SJCRH30 (cell line): Measurements from ENCODE around the gene WBP11. TPM values are rescaled to one million over a fixed set of nuclear protein-coding genes. Genes with fewer than 3 reads are reported as not detected.
"Not testable (repeated sequence)": the region's sequence is repeated elsewhere in the genome, so short reads cannot be mapped to it uniquely, and the experiment has no call there.

Experiments used
- DNase-seq, 2 experiments: peaks; one replicate each; pipeline ENCODE4 v3.0.0-alpha.2; 2015 to 2020
- H3K27ac ChIP-seq: fragments of 250-450 bp; sonication (Bioruptor Pico); 2 replicates; pipeline ENCODE4 v1.5.1; 2020; ENCODE audit warnings: mild to moderate bottlenecking, moderate library complexity
- H3K27me3 ChIP-seq: fragments of 250-450 bp; sonication (Bioruptor Pico); 2 replicates; pipeline ENCODE4 v1.5.1; 2020; ENCODE audit warnings: mild to moderate bottlenecking, moderate library complexity
- H3K36me3 ChIP-seq: fragments of 250-450 bp; sonication (Bioruptor Pico); 2 replicates; pipeline ENCODE4 v1.5.1; 2020; ENCODE audit warnings: mild to moderate bottlenecking, moderate library complexity
- H3K4me1 ChIP-seq: fragments of 250-450 bp; sonication (Bioruptor Pico); 2 replicates; pipeline ENCODE4 v1.5.1; 2020; ENCODE audit warnings: mild to moderate bottlenecking, moderate library complexity
- H3K4me3 ChIP-seq: fragments of 250-450 bp; sonication (Bioruptor Pico); 2 replicates; pipeline ENCODE4 v1.5.1; 2020; ENCODE audit warnings: mild to moderate bottlenecking, moderate library complexity
- H3K9me3 ChIP-seq: fragments of 250-450 bp; sonication (Bioruptor Pico); replicated peaks from 2 replicates; pipeline ENCODE4 v1.5.1; 2020; ENCODE audit warnings: mild to moderate bottlenecking, moderate library complexity
- total RNA-seq: library from RNA; depleted of rRNA; stranded (reverse); fragments of >200 nt; shearing (Covaris generic); gene quantifications from 2 replicates; pipeline ENCODE4 v1.2.3, GENCODE V29; 2014

WBP11 gene
- total RNA-seq, 1 experiment from 2014 or later: 65.1 TPM

DNA sequence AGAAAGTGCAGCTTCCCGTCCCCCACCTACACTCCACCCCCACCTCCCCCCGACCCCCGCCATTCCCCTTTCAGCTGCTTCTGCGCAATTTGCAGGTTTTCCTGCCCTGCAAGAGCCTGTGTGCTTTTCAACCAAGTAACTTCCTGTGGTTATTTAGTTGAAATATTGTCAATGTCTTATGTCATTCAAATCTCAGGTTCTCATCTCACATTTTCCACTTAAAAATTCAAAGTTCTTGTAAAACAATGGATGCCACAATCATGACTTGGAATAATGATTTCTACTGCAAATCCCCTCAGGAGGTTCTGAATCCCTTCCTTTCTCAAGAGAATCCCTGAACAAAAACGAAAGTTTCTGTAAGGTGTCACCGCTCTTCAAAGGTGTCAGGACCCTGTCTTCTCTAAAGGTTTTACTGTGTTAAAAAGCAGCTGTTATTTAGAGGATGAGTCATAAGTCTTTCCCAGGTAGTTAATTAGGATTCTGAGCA, 31.6 kb downstream of the WBP11 start:
- DNase-seq: peak in 1 of 2 experiments; percentile 16
- Histone ChIP-seq H3K4me3 (peak overlapping the region; percentile 64), H3K27me3 (no peaks in the 10 kb centered on the region), H3K27ac (no peak overlapping the region), H3K9me3 (no peaks in the 10 kb centered on the region), H3K4me1 (no peaks in the 10 kb centered on the region), H3K36me3 (no peaks in the 10 kb centered on the region)

DNA sequence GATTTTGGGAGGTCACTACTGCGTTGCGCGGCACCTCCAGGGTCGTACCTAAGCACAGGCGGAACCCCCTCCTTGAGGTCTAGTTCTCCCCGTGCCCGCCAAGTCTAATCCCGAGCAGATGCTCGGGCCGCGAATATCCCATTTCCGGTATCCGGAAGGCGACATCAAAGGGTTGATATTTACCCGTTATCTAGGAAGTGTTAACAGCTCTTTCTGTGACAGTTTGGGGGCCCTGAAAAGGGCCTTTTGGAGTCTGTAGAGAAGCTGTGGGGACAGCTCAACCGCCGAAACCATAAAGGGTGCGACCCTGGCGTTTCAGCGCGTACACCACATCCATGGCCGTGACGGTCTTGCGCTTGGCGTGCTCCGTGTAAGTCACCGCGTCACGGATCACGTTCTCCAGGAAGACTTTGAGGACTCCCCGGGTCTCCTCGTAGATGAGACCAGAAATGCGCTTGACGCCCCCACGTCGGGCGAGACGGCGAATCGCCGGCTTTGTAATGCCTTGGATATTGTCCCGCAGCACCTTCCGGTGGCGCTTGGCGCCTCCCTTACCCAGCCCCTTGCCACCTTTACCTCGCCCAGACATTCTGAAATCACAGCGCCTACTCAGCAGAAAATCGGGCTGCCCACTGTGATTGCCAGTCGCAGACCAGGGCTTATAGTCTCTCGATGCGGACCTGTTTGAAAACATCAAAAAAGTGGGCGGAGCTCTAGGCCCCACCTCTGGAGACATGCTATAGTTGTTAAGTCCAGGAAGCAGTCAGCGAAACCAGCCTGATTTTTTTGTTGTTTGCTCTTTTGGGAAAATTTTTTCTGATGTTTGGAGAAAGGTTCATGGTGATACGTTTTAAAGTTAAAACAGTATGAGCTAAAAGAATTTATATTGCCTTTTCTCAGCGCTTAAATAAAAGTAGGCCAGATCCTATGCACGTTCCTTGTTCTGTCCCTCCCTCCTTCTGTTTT, 32.5 kb downstream of the WBP11 start:
- DNase-seq: peak; percentile 76 to 82
- H3K9me3 ChIP-seq: no peaks in the 10 kb centered on the region

DNA sequence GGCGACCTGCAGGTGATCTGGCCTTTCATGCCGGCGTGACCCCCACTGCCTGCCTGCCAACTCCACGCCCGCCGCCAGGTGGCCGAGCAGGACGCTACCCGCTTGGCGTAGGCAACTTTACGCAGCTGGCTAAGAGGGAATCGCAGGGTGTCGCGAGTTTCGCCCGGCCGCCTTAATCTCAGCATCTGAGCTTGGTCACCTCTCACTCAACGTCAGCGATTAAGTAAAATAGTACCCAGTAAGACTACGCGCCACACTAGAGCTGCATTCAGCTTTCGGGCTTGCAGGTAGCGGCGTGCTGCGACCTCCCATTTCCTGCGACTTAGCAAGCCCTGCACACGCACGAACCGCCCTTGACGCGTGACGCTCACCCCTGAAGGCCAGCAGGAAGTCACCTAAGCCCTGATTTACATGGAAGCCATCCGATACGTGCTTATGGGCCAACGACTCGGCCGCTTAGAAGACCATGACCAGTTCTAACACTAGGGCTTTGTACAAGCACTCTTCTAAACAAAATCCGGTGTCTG, 33.2 kb downstream of the WBP11 start:
- Histone ChIP-seq H3K36me3 (no peaks in the 10 kb centered on the region; the same call in 1 of the 2 replicates), H3K9me3 (no peaks in the 10 kb centered on the region), H3K27ac (peak overlapping the region; percentile 86), H3K4me1 (no peaks in the 10 kb centered on the region), H3K27me3 (no peaks in the 10 kb centered on the region), H3K4me3 (peak overlapping the region; percentile 64)
- peak; percentile 57 to 67 for DNase-seq

More for the DNA sequence above, 32.5 kb downstream of the WBP11 start:
- Histone ChIP-seq H3K4me1 (no peaks in the 10 kb centered on the region), H3K4me3 (peak overlapping the region; percentile 64), H3K36me3 (no peaks in the 10 kb centered on the region; the same call in 1 of the 2 replicates), H3K27me3 (no peaks in the 10 kb centered on the region), H3K27ac (peak overlapping the region; percentile 86)

DNA sequence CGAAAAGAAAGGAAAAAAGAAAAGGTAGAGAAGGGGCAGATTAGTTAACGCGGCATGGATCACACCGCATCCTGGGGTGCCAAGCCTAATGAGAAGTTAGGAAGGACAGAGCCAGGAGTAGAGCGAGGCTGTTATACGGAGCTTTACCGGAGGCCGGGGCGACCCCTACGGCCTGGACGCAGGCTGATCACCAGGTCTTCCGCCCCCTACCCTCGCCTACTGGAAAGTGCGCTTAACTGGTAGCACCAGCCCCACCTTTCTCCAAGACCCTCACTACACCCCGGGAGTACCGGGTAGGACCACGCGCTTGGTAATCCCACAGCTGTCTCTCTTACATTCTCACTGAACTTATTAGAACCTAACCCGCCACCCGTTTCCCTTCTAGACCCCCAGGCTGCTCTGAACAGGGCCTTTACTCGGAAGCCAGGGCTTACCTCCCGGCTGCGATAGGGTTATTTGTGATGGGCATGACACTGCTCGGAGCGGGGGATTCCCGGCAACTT, 33.8 kb downstream of the WBP11 start:
- peak overlapping the region; percentile 86 for H3K27ac ChIP-seq
- no peaks in the 10 kb centered on the region for H3K9me3 ChIP-seq
- no peaks in the 10 kb centered on the region for H3K27me3 ChIP-seq
- no peaks in the 10 kb centered on the region; the same call in 1 of the 2 replicates for H3K36me3 ChIP-seq
- H3K4me1 ChIP-seq: no peaks in the 10 kb centered on the region
- H3K4me3 ChIP-seq: peak overlapping the region; percentile 64
- peak in 1 of 2 experiments; percentile 10 for DNase-seq

DNA sequence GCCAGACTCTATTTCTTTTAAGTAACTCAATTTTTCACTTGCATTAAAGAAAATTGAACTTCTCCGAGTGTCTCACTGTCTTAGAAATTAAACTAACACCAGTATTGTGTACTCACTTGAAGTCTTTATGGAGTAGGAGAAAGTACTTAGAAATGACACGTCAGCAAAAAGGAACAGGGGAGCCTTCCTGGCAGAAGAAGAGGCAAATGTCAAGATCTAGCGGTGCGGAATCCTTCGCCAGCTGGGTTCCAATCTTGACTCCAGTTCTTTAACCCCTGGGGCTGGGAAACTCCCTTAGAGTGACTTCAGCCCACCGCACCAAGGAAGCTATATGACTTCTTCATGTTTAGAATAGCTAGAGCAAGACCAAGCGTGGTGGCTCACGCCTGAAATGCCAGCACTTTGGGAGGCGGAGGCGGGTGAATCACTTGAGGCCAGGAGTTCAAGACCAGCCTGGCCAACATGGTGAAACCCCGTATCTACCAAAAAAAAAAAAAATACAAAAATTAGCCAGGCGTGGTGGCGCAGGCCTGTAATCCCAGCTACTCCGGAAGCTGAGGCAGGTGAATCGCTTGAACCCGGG, 34.4 kb downstream of the WBP11 start:
- Histone ChIP-seq H3K27me3 (no peaks in the 10 kb centered on the region), H3K4me3 (no peak overlapping the region), H3K36me3 (no peaks in the 10 kb centered on the region; the same call in 1 of the 2 replicates), H3K4me1 (no peaks in the 10 kb centered on the region), H3K27ac (no peak overlapping the region), H3K9me3 (no peaks in the 10 kb centered on the region)
- no peak for DNase-seq

DNA sequence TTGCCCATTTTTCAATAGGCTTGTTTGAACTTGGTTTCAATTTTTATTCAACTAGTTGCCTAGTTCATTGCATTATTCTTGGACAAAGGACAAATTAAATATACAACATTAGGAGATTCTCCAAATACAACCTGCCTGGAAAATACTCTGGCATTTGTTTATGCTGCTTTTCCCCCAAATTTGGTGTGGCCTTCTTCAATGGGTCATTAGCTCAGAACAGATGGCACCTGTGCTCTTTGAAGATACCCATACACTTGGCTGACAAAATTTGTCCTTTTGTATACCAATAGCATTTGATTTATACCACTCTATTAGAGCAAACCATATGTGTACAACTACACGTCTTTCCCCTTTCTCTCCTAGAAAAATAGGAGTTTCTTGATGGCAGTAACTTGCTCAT, 35.7 kb downstream of the WBP11 start:
- no peaks in the 10 kb centered on the region for H3K27me3 ChIP-seq
- no peak for DNase-seq
- no peaks in the 10 kb centered on the region; the same call in 1 of the 2 replicates for H3K36me3 ChIP-seq
- no peak overlapping the region for H3K27ac ChIP-seq
- no peaks in the 10 kb centered on the region for H3K4me1 ChIP-seq
- no peak overlapping the region for H3K4me3 ChIP-seq
- no peaks in the 10 kb centered on the region for H3K9me3 ChIP-seq

DNA sequence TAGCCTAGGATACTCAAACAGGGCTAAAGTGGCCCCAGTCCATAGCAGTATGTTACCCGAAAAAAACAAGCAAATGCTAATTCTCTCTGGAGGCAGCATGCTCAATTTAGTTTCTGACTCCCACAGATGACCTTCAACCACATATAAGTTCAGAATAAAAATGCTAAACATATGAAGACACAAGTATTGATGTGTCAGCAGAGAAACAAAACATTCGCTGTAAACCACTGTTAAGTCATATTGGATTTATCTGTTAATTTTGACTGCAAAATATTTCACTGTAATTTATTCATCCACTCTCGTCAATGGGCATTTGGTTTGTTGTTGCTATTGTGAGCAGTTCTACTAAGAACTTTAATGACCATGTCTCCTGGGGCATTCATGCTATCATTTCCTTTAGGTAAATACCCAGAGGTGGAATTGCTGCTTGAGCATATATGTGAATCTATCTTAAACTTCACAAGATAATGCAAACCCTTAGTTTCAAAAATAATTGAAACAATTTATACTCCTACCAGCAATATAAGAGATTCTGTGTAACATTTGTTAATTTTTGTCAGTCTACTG, 36.5 kb downstream of the WBP11 start:
- Histone ChIP-seq H3K36me3 (peaks cover 1% of the 10 kb centered on the region; the same call in 1 of the 2 replicates), H3K27me3 (no peaks in the 10 kb centered on the region), H3K27ac (no peak overlapping the region), H3K9me3 (no peaks in the 10 kb centered on the region), H3K4me3 (no peak overlapping the region), H3K4me1 (no peaks in the 10 kb centered on the region)
- DNase-seq: no peak

DNA sequence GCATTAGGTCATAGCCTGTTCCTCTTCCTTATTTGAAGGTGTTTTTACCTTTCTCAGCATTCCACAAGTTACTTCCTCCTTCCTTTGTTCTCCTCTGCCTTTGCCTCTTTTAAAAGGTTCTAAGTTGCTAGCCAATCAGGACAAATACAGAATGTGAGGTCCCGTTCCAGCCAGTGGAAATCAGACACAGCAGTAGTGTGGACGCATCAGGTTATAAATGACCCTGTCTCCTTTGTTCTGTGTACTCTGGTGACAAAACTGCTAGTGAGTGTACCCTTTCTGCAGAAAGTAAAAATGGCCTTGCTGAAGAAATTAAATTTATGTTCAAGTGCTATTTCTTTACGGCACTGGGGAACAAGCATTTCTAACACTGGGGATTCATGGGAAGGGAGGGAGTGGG, 37.3 kb downstream of the WBP11 start:
- H3K27me3 ChIP-seq, H3K4me1 ChIP-seq, H3K27ac ChIP-seq, DNase-seq, H3K36me3 ChIP-seq, H3K4me3 ChIP-seq, H3K9me3 ChIP-seq: not testable (repeated sequence)

DNA sequence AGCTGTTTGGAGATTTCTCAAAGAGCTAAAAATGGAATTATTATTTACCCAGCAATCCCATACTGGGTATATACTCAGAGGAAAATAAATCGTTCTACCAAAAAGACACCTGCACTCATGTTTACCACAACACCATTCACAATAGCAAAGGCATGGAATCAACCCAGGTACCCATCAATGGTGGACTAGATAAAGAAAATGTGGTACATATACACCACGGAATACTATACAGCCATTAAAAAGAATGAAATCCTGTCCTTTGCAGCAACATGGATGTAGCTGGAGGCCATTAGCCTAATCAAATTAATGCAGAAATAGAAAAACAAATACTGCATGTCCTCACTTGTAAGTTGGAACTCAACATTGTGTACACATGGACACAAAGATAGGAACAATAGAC, 37.9 kb downstream of the WBP11 start:
- no peaks in the 10 kb centered on the region for H3K9me3 ChIP-seq
- H3K4me3 ChIP-seq: no peak overlapping the region
- H3K27me3 ChIP-seq: no peaks in the 10 kb centered on the region
- H3K36me3 ChIP-seq: peaks cover 2% of the 10 kb centered on the region; the same call in 1 of the 2 replicates
- DNase-seq: no peak
- no peaks in the 10 kb centered on the region for H3K4me1 ChIP-seq
- no peak overlapping the region for H3K27ac ChIP-seq

DNA sequence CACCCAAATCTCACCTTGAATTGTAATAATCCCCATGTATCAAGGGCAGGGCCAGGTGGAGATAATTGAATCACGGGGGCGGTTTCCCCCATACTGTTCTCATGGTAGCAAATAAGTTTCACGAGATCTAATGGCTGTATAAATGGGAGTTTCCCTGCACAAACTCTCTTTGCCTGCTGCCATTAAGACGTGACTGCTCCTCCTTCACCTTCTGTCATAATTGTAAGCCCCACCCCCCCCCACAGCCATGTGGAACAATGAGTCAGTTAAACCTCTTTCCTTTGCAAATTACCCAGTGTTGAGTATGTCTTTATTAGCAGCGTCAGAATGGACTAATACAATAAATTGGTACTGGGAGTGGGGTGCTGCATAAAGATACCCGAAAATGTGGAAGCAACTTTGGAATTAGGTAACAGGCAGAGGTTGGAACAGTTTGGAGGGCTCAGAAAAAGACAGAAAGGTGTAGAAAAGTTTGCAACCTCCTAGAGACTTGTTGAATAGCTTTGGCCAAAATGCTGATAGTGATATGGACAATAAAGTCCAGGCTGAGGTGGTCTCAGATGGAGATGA, 43.5 kb downstream of the WBP11 start:
- not testable (repeated sequence) for H3K9me3 ChIP-seq, H3K27ac ChIP-seq, H3K4me3 ChIP-seq

DNA sequence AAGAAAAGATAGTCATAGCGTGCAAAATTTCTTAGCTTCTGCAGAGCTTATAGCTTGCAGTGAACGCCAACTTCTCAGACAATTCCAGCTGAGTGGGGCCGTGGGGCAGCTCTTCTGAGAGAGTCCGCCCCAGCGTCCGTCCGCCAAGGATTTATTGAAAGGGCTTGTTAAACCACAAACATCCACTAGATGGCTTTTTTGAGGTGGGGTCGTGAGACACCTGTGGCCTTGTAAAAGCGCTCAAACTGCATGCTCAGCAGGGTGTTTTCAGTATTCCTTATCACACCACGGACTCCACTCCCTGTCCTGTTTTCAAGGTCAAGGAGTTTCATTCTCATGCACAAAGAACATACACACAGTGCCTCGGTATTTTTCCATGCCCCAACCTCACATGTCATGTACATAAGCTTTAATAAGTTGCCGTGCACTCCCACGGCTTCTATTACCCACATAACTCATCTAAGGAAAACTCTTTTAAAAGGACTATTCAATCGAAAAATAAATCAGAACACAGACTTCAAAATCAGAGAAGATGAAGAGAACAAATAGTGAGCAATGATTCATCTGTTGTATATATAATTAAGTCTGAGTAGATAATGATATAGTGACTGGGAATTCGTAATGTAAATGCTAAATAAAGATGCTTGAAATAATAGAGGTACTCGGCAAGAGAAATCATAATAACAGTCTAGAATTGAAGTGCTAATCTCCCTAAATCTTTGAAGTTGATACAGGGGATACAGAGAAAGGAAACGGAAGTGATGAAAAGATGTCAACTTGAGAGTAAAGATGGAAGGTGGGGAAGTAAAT, 46.7 kb downstream of the WBP11 start:
- H3K36me3 ChIP-seq: no peaks in the 10 kb centered on the region
- H3K4me1 ChIP-seq: no peaks in the 10 kb centered on the region
- H3K27ac ChIP-seq: no peak overlapping the region
- DNase-seq: peak; percentile 15 to 46
- no peaks in the 10 kb centered on the region for H3K9me3 ChIP-seq
- H3K4me3 ChIP-seq: no peak overlapping the region
- no peaks in the 10 kb centered on the region for H3K27me3 ChIP-seq

More for the DNA sequence above, 43.5 kb downstream of the WBP11 start:
- H3K4me1 ChIP-seq, H3K27me3 ChIP-seq, H3K36me3 ChIP-seq, DNase-seq: not testable (repeated sequence)

DNA sequence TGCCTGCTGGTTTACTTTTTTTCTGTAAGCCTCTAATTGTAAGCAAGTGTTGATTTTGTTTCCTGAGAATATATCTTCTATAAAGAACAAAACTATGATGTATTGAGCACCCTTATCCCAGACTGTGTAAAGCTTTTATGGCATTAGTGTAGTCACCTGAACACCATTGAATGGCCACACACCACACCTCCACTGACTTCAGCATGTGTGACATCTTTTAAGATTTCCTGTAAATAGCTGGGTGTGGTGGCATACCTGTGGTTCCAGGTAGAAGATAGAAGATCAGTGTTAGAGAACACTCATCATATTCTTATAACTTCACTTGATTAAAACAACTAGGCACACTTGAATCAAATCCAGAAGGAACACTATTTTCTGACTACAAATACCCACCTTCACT, 51.3 kb downstream of the WBP11 start:
- Histone ChIP-seq H3K4me1 (no peaks in the 10 kb centered on the region), H3K9me3 (no peaks in the 10 kb centered on the region), H3K36me3 (no peaks in the 10 kb centered on the region), H3K27ac (no peak overlapping the region), H3K27me3 (no peaks in the 10 kb centered on the region), H3K4me3 (no peak overlapping the region)
- no peak for DNase-seq

DNA sequence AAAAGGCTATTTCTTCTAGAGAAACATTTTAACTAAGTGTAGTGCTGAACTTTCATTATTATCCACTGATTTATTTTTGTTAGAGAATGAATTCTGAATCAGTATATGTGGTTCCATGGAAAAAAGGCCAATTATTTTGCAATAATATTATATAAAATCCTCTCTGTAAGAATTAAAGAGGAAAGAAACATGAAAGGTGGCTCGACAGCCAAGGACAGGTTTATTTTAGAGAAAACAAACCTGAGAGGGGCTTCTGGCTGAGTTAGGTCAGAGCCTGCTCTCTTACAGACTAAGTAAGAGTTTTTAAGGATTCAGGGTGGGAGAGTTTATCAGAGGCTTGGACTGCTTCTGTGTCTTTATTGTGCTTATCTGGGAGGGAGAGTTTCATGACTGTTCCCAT, 60.2 kb downstream of the WBP11 start:
- no peaks in the 10 kb centered on the region for H3K4me1 ChIP-seq
- no peak overlapping the region for H3K4me3 ChIP-seq
- no peaks in the 10 kb centered on the region for H3K9me3 ChIP-seq
- no peak overlapping the region for H3K27ac ChIP-seq
- DNase-seq: no peak
- H3K27me3 ChIP-seq: no peaks in the 10 kb centered on the region
- no peaks in the 10 kb centered on the region for H3K36me3 ChIP-seq

DNA sequence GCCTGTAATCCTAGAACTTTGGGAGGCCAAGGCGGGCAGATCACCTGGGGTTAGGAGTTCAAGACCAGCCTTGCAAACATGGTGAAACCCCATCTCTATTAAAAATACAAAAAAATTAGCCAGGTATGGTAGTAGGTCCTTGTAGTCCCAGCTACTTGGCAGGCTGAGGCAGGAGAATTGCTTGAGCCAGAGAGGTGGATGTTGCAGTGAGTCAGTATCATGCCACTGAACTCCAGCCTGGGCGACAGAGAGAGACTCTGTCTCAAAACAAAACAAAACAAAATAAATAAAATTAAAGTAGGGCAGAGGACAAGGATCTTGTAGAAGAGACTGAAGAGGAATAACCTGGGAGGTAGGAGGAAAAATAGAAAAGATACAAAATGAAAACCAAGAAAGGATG, 61.3 kb downstream of the WBP11 start:
- DNase-seq: no peak
- Histone ChIP-seq H3K9me3 (no peaks in the 10 kb centered on the region), H3K36me3 (no peaks in the 10 kb centered on the region), H3K27me3 (no peaks in the 10 kb centered on the region), H3K27ac (no peak overlapping the region), H3K4me1 (no peaks in the 10 kb centered on the region), H3K4me3 (no peak overlapping the region)
